Measurements from ENCODE around the gene NCK2. TPM values are rescaled to one million over a fixed set of nuclear protein-coding genes. Genes with fewer than 3 reads are reported as not detected.

The NCK2 gene
- total and polyA plus RNA-seq, 2 donors from 2014 or later = 22.8 to 52.9 TPM

- no peaks in the 10 kb centered on the region for H3K36me3 ChIP-seq (ENCODE audit: control insufficient read depth in 2 of 3, insufficient read depth in 3 of 3, low read length in 3 of 3)
- no peak overlapping the region for H3K9ac ChIP-seq (ENCODE audit: low read length in 3 of 3)
- intact Hi-C loops (cut with DNase I) = no loop called here
- no peak overlapping the region for H3K27ac ChIP-seq (ENCODE audit: low read depth in 2 of 2, low read length in 2 of 2)
- no peak for TF ChIP-seq CTCF (IDR thresholded peaks at IDR 0.05; ENCODE audit: borderline replicate concordance, extremely low read depth, insufficient read depth)
- H3K27me3 ChIP-seq (ENCODE audit: control insufficient read depth, insufficient read depth, low read length) = no peaks in the 10 kb centered on the region
- no peaks in the 10 kb centered on the region for H3K9me3 ChIP-seq (ENCODE audit: control insufficient read depth in 2 of 3, insufficient read depth in 1 of 3, low read length in 3 of 3)
- DNase-seq (no peak), FAIRE-seq (no peak)
- peaks cover 0 to 7% (median 6%) of the 10 kb centered on the region in 3 donors for H3K4me1 ChIP-seq (ENCODE audit: control insufficient read depth in 2 of 3, insufficient read depth in 2 of 3, low read depth in 1 of 3, low read length in 3 of 3)
- no peak overlapping the region for H3K4me3 ChIP-seq (ENCODE audit: low read length in 3 of 3)
Observed at GRCh38 chr2:105760639-105761337, 16.1 kb downstream of the NCK2 start.

GRCh38 chr2:105761931-105762515 lies 17.3 kb downstream of the NCK2 start:
- no peak for FAIRE-seq
- Histone ChIP-seq H3K27me3 (ENCODE audit: control insufficient read depth, insufficient read depth, low read length) (no peaks in the 10 kb centered on the region), H3K9ac (ENCODE audit: low read length in 3 of 3) (no peak overlapping the region), H3K36me3 (ENCODE audit: control insufficient read depth in 2 of 3, insufficient read depth in 3 of 3, low read length in 3 of 3) (no peaks in the 10 kb centered on the region), H3K9me3 (ENCODE audit: control insufficient read depth in 2 of 3, insufficient read depth in 1 of 3, low read length in 3 of 3) (no peaks in the 10 kb centered on the region), H3K4me1 (ENCODE audit: control insufficient read depth in 2 of 3, insufficient read depth in 2 of 3, low read depth in 1 of 3, low read length in 3 of 3) (peaks cover 0 to 9% (median 6%) of the 10 kb centered on the region in 3 donors), H3K4me3 (ENCODE audit: low read length in 3 of 3) (no peak overlapping the region), H3K27ac (ENCODE audit: low read depth in 2 of 2, low read length in 2 of 2) (no peak overlapping the region)
- intact Hi-C loops (cut with DNase I) = no loop called here
- TF ChIP-seq CTCF (IDR thresholded peaks at IDR 0.05; ENCODE audit: borderline replicate concordance, extremely low read depth, insufficient read depth) = no peak
- DNase-seq = no peak

GRCh38 chr2:105763076-105763475 lies 18.4 kb downstream of the NCK2 start:
- no peak overlapping the region for H3K4me3 ChIP-seq (ENCODE audit: low read length in 3 of 3)
- no peaks in the 10 kb centered on the region for H3K36me3 ChIP-seq (ENCODE audit: control insufficient read depth in 2 of 3, insufficient read depth in 3 of 3, low read length in 3 of 3)
- H3K9me3 ChIP-seq (ENCODE audit: control insufficient read depth in 2 of 3, insufficient read depth in 1 of 3, low read length in 3 of 3) = no peaks in the 10 kb centered on the region
- H3K27me3 ChIP-seq (ENCODE audit: control insufficient read depth, insufficient read depth, low read length) = no peaks in the 10 kb centered on the region
- no peak for FAIRE-seq
- TF ChIP-seq CTCF (IDR thresholded peaks at IDR 0.05; ENCODE audit: borderline replicate concordance, extremely low read depth, insufficient read depth) = no peak
- intact Hi-C loops (cut with DNase I) = no loop called here
- peaks cover 0 to 9% (median 6%) of the 10 kb centered on the region in 3 donors for H3K4me1 ChIP-seq (ENCODE audit: control insufficient read depth in 2 of 3, insufficient read depth in 2 of 3, low read depth in 1 of 3, low read length in 3 of 3)
- DNase-seq = no peak
- no peak overlapping the region for H3K9ac ChIP-seq (ENCODE audit: low read length in 3 of 3)
- H3K27ac ChIP-seq (ENCODE audit: low read depth in 2 of 2, low read length in 2 of 2) = no peak overlapping the region

All from kidney (tissue), 14 donors.